Astrocyte of the spinal cord (primary cell): ENCODE measurements around the gene NDUFB2.

Experiments
- DNase-seq: peaks from one replicate; pipeline ENCODE4 v3.0.0; 2011; ENCODE audit warnings: low read depth, low spot score
- H3K4me3 ChIP-seq: 2 replicates; pipeline ENCODE4 v1.5.1; 2011; ENCODE audit warnings: low read depth, mild to moderate bottlenecking, low read length, moderate library complexity
- in situ Hi-C: cut with HindIII; loops from 2 replicates; pipeline ENCODE4 v1.10.0; 2017; ENCODE audit warnings: low sequenced_read_pairs
- TF ChIP-seq, protein P1 (sequence below): IDR thresholded peaks from 2 replicates; pipeline ENCODE4 v1.5.1; 2012; ENCODE audit warnings: low read depth, mild to moderate bottlenecking, low read length, inconsistent platforms

The NDUFB2 gene

DNA sequence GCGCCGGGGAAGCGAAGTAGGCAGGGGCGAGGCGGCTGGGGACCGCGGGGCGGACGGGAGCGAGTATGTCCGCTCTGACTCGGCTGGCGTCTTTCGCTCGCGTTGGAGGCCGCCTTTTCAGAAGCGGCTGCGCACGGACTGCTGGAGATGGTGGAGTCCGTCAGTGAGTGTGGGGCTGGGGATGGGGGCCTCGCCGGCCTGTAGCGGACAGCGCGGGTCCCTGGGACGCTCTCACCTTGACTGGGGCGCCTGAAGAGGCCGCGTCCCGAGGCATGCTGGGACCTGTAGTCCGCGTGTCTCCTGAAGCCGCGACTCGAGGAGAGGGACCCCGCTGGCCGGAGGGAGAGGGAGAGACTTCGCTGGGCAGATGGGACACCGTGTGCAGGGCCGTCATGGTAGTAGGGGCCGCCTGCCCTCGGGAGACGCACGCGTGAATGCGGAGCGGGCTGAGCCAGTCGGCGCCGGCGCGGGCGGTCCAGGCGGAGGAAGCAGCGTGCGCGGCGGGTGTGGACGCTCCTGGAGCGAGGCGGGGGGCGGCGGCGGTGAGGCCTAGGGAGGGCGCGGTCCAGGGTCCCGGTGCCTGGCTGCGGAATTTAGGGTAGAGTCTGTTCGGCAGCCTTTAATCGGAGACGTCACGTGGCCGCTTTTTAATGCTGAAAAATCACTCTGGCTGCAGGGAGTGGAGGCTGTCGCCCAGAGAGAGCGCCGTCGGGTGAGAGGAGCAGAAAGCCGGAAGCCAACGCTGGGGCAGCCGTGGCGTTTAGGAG is at the start of gene NDUFB2:
Gene NDUFB2, plus strand, starts transcription at position 29 of the 767 bp plus-strand sequence. Its CDS starts 37 bp downstream, at position 66.
- in situ Hi-C loops: no loop called here
- peak; percentile 88 for DNase-seq
- TF ChIP-seq, protein P1, sequence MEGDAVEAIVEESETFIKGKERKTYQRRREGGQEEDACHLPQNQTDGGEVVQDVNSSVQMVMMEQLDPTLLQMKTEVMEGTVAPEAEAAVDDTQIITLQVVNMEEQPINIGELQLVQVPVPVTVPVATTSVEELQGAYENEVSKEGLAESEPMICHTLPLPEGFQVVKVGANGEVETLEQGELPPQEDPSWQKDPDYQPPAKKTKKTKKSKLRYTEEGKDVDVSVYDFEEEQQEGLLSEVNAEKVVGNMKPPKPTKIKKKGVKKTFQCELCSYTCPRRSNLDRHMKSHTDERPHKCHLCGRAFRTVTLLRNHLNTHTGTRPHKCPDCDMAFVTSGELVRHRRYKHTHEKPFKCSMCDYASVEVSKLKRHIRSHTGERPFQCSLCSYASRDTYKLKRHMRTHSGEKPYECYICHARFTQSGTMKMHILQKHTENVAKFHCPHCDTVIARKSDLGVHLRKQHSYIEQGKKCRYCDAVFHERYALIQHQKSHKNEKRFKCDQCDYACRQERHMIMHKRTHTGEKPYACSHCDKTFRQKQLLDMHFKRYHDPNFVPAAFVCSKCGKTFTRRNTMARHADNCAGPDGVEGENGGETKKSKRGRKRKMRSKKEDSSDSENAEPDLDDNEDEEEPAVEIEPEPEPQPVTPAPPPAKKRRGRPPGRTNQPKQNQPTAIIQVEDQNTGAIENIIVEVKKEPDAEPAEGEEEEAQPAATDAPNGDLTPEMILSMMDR: no peak
- peak within 1 kb of the TSS; percentile 86 for H3K4me3 ChIP-seq

DNA sequence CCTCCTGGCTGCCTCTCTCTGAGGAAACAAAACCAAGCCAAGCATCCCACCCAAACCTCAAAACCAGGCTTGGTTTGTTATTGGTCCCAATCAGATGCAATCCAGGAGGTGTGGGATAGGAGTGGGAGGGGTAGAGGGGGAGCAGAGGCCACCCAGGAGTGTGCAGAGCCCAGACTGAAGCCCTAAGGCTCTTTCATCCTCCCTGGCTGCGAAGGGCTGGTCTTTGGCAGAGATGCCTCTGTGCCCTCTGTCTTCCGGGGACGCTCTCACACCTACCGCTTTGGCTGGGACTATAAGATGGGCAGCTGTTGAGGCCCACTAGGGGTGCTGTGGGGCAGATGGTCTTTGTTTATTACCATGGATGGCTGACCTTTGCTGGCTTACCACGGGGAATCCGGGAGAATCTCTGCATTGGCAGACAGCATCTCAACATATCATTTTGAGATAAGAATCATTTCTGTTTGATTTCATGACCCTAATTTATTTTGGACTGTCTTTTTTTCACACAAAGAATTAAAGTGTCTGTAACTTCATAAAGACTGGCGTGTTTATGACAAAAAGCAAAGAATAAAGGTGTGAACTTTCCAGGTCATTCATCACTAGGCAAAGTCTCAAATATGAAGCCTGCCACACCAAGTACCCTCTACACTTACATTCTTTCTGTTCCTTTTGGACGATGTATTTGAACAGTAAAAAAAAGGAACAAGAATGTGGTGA is 49.4 kb upstream of the NDUFB2 start:
- TF ChIP-seq, protein P1: peak; percentile 73
- in situ Hi-C loops: no loop called here
- no peak overlapping the region for H3K4me3 ChIP-seq
- peak; percentile 19 for DNase-seq

DNA sequence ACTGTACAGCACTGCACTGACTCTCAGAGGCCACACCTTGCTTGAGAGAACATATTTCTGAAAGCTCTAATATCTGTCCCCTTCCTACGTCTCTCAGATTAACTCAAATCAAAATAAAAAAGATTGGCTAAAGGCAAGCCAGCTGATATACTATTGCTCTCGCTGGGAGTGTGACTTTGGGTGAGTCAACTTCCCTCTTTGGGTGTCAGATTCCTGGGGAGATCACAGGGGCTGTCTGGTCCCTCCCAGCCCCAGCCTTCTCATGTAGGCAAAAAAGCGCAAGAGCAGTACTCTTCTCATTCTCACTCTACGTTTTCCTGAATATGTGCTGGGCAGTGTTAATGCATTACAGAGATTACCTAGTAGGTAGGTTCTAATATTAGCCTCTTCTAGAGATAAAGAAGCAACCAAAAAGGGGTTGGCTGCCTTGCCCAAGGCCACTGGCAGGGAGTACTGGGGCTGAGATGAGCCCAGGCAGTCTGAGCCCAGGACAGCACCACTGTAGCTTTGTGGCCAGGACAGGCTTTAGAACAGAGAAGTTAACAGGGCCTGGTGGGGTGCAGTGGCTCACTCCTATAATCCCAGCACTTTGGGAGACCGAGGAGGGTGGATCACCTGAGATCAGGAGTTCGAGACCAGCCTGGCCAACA is 46.8 kb upstream of the NDUFB2 start:
- TF ChIP-seq, protein P1: no peak
- peak; percentile 41 for DNase-seq

DNA sequence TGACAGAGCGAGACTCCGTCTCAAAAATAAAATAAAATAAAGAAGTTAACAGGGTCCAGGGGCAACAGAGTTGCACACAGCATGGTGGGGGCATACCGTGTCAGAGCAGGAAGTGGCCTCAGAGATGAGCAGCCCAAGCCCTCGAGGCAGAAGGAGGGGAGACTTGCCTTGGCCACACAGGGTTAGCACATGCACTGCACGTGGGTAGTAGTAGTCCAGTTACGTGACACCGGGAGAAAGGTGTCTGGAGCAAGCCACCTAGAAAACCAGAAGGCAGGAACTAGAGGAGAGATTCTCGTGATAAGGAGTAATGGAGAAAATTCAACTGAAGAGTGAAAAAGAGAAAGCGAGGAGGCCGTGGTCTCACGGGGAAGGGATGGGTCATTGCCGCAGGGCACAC is 46.1 kb upstream of the NDUFB2 start:
- no peak for DNase-seq
- TF ChIP-seq, protein P1: no peak
- in situ Hi-C loops: no loop called here
- H3K4me3 ChIP-seq: no peak overlapping the region

More for the DNA sequence above, 46.8 kb upstream of the NDUFB2 start:
- H3K4me3 ChIP-seq: no peak overlapping the region
- in situ Hi-C loops: no loop called here

DNA sequence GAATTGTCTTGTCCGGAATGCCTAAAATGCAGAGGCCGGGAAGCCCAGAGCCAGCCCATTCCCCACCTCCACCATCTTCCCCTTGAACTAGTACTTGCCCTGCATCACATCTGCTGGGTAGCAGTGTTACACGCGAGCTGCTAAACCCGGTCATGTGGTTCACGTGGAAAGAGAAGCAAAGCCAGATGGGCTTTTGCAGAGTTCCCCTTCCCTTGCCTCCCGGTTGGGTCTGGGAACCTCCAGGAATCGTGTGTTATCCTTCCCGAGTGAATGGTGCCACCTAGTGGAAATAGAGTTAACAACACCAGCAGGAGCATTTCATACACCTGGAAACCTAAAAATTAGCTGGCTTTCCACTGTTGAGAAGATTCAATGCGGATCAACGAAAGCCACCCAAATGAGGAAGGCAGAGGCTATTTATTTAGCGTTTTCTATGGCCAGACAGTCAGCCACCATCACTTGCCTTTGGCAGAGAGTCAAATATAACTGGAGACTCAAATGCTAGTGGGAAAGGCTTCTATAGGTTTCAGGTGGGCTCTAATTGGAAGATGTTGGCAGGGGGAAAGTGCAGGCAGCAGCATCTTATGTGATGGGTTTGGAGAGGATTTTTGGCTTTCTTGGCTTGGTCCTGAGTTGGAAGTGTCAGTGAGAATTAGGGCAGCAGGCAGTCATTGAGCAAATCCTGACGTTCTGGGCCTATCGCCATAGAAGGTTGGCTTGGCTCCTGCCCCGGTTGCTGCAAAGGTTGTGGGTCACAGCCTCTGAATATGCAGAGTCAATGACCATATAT is 43.0 kb upstream of the NDUFB2 start:
- peak; percentile 73 for DNase-seq
- in situ Hi-C loops: no loop called here
- TF ChIP-seq, protein P1: peak; percentile 76
- H3K4me3 ChIP-seq: no peak overlapping the region

DNA sequence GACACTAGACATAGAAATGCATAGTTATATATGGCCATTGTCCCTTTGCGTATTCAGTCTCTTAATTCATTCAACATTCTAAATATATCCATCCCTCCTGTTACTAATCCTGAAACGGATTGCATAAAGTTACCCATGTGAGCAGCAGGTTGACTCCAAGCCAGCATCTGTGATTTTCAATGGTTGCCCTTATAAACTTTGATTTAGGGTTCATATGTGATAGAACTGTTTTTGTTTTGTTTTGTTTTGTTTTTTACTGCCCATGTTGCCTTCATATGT is 42.5 kb upstream of the NDUFB2 start:
- TF ChIP-seq, protein P1: no peak
- in situ Hi-C loops: no loop called here
- no peak for DNase-seq
- no peak overlapping the region for H3K4me3 ChIP-seq
